Suppressor macrophage (primary cell): ENCODE data around the gene ADCY9.
"Not testable (repeated sequence)": the region's sequence is repeated elsewhere in the genome, so short reads cannot be mapped to it uniquely, and the experiment has no call there.

Experiments used
- DNase-seq, 4 experiments: peaks; one replicate each; pipeline ENCODE4 v3.0.0-alpha.2; 2020 to 2022
- total RNA-seq, 17 experiments: gene quantifications; one replicate each; lab custom pipeline; 2026; ENCODE audit warnings: mixed read lengths in 6 of 17, inconsistent platforms in 3 of 17; lab: John Stamatoyannopoulos, UW

ADCY9 gene
- total RNA-seq: 13.2 to 41.7 (median 24.0) reads per million in 17 experiments

DNA sequence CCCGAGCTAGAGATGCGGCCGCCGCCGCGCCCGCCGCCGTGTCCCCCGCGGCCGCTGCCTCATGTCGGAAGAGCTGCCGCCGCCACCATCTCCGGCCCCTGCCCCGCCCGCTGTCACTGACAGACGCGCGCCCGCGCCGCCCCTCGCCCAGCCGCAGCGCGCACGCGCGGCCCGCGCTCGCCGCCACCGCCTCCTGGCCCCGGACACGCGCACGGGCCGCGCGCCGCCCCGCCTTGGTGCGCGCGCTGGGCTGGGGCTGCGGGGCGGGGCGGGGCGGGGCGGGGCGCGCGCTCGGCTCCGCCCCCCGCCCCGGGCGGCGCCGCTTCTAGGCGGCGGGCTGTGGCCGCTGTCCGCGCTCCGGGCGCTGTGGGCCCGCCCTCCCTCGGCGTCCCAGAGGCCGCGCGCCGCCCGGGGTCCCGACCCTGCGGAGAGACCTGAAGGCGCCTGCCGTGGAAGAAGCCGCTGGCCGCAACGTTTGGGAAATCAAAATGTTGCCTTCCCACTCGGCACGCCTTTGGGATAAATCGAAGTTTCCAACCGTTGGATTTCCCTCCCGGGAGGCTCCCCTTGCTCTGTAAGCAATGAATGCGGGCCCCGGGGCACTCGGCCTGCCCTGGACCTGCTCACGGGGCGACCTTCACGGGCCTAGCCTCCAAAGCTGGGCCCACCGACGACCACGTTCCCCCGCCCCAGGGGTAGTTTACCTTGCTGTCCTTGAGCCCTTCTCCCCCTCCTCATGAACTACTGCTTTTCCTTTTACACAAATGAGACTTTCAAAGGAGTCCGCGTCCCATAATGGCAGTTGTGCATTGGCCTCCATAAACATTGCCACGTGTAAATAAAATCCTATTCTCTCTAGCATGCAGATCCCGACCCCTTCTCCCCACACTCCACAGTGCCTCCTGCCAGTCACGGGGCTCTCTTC lies at the start of gene ADCY9:
ADCY9 (minus strand) TSS at position 118 of the 925 bp plus-strand sequence. CDS start 1,000 bp downstream, outside the sequence.
- peak; percentile 81 to 96 (median 90) for DNase-seq

DNA sequence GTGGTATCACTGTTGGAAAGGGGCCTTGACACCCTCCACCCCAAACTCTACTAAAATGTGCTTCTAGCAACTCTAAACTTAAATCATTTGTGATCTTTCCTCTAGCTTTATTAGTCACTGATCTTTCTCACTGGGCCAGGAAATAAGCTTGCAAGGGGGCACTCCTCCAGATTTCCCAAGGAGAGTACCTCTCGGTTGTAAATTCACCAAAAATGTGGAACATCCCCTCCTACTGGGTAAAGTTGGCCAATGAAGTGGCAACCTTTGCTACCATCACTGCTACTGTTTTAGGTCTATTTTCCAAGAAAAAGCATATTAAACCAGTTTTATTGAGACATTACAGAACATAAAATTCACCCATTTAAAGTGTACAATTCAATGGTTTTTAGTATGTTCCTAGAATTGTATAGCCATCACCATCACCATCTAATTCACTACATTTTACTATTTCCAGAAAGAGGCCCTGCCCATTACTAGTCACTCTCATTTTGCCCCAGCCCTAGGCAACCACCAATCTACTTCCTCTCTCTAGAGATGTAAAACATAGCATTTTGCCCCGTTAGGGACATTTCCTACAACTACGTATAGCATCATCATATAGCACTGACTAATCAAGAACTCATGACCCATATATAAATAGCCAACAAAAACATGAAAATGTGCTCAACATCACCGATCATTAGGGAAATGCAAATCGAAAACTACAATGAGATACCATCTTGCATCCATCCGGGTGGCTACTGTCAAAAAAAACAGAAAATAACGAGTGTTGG lies 44.6 kb upstream of the ADCY9 start:
- DNase-seq: peak; percentile 59 to 89 (median 73)

DNA sequence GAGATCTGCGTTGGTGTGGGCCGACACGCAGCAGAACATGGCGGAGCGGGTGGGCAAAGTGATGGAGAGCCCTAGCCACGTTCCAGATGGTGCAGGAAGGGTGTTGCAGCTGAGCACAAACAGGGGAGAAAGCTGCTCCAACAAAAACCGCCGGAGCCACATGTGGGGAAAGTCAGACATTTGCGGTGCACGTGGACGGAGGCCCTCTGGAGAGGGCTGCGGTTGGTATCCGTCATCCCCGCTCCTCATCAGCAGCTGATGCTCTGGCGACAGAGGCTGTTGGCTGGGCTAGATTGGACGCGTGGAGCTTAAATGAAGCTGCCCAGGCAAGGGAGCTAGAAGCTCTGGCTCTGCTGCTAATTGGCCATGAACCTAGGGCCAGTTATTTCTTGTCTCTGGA lies 43.5 kb upstream of the ADCY9 start:
- DNase-seq: no peak

DNA sequence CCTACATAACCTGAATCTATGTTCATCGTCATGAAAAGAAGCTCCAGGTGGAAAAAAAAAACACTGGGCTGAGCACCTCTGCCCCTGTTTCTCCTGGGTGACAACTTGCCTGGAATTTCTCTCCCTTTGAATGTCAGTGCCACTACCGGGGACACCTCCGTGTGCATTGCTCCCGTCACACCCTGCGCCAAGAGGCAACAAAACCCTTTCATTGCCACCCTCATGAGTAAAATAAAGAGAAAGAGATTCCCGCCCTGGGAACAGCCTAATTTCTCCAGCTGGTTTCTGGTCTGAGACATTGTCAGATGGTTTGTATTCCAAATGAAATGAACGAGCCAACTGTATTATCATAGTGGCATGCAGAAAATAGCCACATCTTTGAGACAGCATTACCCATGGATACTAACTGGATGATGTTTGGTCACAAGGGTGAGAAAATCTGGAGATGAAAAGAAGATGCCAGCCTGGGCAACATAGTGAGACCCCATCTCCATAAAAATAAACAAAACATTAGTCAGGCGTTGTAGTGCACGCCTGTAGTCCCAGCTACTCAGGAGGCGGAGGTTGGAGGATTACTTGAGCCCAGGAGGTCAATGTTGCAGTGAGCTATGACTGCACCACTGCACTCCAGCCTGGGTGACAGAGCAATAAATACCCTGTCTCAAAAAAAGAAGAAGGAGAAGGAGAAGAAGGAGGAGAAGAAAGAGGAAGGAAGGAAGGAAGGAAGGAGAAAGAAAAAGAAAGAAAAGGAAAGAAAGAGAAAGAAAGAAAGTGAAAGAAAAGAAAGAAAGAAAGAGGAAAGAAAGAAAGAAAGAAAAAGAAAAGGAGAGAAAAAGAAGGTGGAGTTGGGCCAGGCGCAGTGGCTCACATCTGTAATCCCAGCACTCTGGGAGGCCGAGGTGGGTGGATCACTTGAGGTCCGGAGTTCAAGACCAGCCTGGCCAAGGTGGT lies 42.2 kb upstream of the ADCY9 start:
- no peak for DNase-seq

DNA sequence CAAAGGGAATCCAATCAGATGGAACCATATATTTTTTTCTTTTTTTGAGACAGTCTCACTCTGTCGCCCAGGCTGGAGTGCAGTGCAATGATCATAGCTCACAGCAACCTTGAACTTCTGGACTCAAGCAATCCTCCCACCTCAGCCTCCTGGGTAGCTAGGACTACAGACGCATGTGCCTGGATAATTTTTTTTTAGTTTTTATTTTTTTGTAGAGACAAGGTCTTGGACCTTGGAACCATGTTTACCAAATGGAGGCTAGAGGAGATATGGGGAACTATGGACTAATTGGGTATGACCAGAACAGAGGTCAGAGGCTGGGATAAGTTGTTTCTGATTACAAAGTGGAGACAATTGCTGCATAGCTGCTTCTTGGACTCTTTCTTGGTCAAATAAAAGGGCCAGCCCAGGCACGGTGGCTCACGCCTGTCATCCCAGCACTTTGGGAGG lies 41.2 kb upstream of the ADCY9 start:
- DNase-seq: no peak

GRCh38 chr16:4156503-4156902 lies 40.3 kb upstream of the ADCY9 start:
- not testable (repeated sequence) for DNase-seq

DNA sequence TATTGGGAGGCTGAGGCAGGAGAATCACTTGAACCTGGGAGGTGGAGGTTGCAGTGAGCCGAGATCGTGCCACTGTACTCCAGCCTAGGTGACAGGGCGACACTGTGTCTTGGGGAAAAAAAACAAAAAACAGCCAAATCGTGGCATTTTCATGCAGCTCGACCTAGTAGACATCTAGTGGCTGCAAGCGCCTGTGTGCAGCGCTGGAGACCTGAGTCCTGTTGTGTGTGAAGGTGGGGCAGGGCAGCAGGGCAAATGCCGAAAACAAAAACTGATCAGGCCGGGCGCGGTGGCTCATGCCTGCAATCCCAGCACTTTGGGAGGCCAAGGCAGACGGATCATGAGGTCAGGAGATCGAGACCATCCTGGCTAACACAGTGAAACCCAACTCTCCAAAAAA lies 37.1 kb upstream of the ADCY9 start:
- DNase-seq: not testable (repeated sequence)

- no peak for DNase-seq
These were observed 36.0 kb upstream of the ADCY9 start for GRCh38 chr16:4152267-4152666.

DNA sequence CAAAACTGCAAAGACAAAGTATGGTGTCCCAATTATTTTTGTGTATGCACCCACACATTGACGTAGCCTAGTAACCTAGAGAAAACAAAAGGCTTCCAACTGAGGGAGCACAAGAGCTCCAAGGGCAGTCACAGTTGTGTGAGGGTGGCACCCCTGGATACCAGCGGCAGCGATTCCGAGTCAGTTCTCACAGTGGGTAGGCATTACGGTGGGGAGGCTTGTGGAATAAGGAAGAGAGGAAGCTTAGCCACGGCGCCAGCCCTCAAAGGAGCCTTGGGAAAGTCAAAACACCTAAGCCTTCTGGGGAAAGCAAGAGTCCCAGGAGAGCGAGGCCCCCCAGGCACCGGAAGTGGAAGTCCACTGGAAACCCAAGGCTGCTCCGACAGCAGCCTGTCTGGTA lies 31.0 kb upstream of the ADCY9 start:
- no peak for DNase-seq

DNA sequence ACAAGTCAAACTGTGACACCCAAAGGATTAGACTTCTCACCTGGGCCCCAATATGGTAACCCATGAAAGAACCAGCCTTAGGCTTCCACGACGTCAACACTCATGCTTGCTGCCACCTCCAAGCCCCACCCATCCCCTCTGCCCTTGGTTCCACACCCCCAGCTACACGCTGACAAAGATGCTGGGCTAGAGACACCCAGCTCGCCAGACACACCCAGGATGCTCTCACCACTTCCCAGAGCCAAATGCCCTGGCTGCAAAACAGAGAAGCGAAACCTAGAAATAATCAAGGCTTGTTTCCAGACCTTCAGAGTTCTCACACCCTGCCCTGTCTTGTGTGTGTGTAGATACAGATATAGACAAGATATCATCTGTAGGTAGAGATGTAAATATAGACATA lies 26.0 kb upstream of the ADCY9 start:
- DNase-seq: peak; percentile 53 to 75 (median 64)

- DNase-seq: no peak
These were observed 25.4 kb upstream of the ADCY9 start for GRCh38 chr16:4141604-4142003.

- peak in 3 of 4 experiments; percentile 25 to 46 (median 33) for DNase-seq
These were observed 24.4 kb upstream of the ADCY9 start for GRCh38 chr16:4140652-4141051.

GRCh38 chr16:4139968-4140367 lies 23.7 kb upstream of the ADCY9 start:
- no peak for DNase-seq

DNA sequence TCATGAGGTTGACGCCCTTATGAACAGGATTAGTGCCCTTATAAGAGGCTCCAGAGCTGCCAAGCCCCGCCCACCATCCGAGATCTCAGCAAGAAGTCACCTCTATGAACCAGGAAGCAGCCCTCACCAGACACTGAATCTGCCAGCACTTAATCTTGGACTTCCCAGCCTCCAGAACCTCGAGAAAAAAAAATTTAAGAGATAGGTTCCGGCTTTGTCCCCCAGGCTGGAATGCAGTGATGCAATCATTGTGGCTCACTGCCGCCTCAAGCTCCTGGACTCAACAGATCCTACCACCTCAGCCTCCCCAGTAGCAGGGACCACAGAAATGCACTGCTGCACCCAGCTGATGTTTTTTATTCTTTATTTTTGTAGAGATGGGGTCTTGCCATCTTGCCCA lies 22.5 kb upstream of the ADCY9 start:
- no peak for DNase-seq

DNA sequence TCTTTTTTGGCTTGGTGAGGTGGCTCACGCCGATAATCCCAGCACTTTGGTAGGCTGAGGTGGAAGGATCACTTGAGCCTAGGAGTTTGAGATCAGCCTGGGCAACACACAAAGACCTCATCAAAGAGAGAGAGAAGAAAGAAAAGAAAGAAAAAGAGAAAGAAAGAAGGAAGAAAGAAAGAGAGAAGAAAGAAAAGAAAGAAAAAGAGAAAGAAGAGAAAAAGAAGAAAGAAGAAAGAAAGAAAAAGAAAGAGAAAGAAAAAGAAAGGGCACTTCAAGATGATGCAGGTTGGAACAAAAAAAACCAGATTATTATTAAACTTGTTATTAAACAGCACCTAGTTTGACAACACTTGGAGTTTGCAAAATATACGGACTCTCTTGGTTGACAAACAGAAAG lies 21.2 kb upstream of the ADCY9 start:
- no peak for DNase-seq

- no peak for DNase-seq
These were observed 20.1 kb upstream of the ADCY9 start for GRCh38 chr16:4136229-4136813.

DNA sequence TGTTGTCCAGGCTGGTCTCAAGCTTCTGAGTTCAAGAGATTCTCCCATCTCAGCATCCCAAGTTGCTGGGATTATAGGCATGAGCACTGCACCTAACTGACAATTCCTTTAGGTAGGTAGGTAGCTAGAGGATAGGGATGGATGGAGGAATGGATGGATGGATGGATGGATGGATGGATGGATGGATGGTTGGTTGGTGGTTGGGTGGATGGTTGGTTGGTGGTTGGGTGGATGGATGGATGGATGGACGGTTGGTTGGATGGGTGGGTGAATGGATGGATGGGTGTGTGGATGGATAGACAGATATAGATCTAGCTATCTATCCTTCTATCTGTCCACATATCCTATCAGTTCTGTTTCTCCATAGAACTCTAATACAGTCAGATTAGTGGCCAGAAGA lies 19.3 kb upstream of the ADCY9 start:
- DNase-seq: no peak

GRCh38 chr16:4133897-4134372 lies 17.7 kb upstream of the ADCY9 start:
- DNase-seq: no peak

GRCh38 chr16:4131621-4132020 lies 15.4 kb upstream of the ADCY9 start:
- DNase-seq: no peak

DNA sequence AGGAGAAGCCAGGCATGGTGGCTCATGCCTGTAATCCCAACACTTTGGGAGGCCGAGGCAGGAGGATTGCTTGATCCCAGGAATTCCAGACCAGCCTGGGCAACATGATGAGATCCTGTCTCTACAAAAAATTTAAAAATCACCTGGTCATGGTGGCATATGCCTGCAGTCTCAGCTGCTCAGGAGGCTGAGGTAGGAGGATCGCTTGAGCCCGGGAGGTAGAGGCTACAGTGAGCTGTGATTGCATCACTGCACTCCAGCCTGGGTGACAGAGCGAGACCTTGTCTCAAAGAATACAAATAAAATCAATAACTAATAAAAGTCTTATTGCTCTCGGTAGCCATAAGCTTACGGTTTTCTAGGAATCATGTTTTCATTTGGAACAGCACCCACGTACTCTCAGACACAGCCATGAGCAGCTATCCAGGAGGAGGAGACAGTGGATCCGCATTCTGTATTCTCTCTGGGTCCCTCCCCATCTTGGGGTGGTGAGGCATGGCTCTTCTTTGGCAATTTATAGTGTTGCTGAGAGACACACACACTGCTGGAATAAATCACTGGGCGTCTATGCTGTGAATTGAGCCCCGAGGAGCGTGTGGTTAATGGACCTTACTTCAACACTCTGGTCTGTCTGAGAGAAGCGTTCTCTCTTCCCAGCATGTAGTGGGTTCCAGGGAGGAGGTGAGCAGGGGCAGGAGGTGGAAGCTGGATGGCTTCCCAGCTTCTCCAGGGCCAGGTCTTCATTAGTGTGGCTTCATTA lies 8.5 kb upstream of the ADCY9 start:
- DNase-seq: no peak
